EL (cell line): Measurements from ENCODE around the gene TOX2.

Source experiments
- DNase-seq: peaks from one replicate; pipeline ENCODE4 v3.0.0-alpha.2; 2016

Gene TOX2

DNA sequence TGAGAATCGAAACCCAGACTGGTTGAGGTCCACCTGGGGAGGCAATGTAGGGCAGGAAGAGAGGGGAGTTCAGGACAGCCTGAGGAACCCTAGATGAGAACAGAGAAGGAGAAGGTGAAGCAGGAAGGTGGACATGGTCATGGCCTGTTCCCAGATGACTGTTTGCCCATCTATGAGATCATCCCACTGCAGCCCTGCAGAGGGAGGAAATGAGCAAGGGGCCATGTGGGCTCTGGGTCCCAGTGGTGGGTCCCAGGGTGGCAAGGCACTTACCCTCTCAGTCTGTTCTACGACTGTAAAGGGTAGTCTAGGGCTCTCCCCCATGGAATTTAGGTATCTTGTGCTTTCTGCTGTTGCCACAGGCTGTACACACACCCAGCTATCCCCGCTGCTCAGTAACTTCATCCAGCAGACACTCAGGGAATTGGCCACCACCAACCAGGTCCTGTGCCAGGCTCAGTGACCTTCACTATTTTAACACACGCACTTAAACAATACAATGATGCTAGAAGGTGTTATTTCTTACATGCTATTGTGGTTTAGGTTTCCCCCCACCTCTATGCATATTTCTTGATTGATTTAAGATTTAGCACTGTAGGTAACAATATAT, 89.8 kb downstream of the TOX2 start:
- DNase-seq: no peak

DNA sequence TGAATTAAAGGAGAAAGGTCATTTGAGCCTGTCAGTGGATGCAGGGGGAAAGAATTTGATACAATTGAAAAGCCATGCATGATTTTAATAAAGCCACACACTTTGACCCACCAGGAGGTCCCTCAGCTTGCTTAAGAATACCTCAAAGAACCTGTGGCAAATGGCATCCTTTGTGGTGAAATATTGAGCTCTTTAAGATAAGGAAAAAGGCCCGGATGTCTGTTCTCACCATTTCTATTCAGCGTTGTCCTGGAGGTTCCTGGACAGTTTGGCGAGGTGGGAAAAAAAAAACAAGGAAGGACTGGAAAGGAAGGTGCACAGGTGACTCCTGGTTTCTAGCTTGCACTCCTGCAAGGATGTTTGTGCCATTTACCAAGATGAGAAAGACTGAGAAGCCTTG, 91.0 kb downstream of the TOX2 start:
- DNase-seq: no peak

DNA sequence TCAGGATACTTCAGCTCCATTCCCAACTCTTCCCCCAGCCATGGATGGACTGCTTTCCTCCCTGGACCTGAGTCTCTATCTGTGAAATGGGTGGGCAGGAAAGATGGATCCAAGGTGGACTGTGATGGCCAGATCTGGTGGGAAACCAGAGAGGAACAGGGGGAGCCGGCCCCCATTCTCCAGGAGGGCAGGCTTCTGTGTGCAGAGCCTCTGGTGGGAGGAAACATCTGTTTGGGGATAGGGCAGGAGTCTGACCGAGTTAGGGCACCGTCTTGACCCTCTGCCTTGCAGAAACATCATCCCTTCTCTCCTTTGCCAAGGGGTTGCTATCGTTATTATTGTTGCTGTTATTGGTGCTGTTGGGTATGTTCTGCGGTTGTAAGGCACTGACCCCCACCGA, 91.5 kb downstream of the TOX2 start:
- no peak for DNase-seq

DNA sequence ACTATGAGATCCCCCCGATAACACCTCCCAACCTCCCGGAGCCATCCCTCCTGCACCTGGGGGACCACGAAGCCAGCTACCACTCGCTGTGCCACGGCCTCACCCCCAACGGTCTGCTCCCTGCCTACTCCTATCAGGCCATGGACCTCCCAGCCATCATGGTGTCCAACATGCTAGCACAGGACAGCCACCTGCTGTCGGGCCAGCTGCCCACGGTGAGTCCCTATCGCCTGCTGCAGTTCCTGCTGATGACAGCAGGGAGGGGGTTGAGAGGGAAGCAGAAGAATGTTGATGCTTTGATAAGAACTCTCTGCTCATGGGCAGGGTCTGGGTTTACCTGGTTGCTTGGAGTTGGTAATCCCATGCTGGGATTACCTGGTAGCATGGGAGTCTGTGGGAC, 91.9 kb downstream of the TOX2 start:
- no peak for DNase-seq

DNA sequence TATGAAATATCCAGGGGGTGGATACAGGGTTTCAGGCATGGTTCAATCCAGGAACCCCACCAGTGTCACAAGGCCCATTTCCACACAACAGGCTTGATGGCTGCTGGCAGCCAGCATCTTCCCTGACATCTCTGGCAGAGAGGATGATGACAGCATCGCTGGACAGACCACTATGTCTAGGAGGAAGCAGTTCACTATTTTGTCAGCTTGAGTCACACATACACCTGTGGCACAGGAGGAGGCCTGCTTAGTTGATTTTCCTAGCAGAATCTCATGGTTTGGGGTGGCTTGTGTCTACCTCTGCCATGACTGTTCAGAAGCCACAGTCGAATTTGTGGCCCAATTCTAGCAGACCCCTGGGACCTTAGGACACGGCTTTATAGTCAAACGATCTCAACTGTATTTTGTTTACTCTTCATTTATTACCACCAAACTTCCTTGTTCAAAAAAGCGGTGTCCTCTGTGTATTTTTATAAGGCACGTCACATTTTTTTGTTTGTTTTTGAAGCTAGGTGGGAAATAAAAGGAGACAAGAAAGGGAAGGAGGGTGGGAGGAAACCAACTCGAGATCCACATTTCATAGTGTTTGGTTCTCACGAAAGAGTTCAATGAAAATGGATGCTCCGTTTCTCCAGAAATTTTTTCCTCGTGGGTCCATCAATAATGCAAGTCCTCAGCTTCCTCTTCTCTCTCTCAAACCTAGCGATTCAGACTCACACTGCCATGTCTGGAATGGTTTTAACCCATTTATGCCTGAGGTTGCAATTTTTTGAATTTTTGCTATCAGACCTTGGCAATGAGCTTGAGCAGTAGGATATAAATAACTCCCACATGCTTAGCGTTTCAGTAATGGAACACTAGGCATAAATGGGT, 94.4 kb downstream of the TOX2 start:
- DNase-seq: no peak

DNA sequence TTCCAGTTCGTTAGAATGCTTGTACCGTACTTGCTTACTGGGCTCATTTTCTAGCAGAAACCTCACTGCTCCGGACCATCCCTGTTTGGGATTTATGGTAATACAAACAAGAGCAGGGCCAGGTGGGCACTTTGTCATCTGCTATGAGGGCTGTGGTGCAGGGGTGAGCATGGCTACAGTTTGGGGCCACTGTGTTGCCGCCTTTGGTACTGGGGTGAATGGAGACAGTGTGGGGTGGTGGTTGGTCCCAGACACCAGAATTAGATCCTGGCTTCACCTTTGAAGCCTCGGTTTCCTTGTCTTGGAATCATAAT, 95.0 kb downstream of the TOX2 start:
- no peak for DNase-seq

DNA sequence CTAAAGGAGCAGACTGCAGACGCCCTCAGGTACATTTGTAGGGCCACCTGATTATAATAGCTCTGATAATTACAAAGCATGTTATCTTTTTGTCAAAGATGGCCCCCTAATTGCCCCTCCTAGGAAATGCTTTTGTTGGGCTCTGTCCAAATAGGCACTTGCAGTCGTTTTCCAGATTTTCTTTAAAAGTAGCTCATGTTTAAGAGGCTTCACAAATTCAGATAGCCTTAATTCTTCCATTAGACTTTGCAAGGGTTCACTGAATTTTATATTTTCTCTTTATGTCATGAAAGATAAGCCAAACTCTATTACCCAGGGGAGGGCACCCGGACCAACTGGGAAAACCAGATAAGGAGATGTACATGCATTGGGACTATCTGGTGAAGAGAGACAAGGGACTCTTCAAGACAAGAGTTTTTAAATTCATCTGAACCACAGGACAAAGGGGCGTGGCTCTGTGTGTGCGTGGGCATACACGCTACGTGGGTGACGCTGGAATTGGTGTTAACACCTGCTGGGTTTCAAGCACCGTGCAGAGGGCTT, 95.6 kb downstream of the TOX2 start:
- DNase-seq: no peak

- DNase-seq: no peak
Measured at GRCh38 chr20:44011251-44011940, 96.7 kb downstream of the TOX2 start.

- no peak for DNase-seq
Measured at GRCh38 chr20:44012466-44013226, 98.0 kb downstream of the TOX2 start.

DNA sequence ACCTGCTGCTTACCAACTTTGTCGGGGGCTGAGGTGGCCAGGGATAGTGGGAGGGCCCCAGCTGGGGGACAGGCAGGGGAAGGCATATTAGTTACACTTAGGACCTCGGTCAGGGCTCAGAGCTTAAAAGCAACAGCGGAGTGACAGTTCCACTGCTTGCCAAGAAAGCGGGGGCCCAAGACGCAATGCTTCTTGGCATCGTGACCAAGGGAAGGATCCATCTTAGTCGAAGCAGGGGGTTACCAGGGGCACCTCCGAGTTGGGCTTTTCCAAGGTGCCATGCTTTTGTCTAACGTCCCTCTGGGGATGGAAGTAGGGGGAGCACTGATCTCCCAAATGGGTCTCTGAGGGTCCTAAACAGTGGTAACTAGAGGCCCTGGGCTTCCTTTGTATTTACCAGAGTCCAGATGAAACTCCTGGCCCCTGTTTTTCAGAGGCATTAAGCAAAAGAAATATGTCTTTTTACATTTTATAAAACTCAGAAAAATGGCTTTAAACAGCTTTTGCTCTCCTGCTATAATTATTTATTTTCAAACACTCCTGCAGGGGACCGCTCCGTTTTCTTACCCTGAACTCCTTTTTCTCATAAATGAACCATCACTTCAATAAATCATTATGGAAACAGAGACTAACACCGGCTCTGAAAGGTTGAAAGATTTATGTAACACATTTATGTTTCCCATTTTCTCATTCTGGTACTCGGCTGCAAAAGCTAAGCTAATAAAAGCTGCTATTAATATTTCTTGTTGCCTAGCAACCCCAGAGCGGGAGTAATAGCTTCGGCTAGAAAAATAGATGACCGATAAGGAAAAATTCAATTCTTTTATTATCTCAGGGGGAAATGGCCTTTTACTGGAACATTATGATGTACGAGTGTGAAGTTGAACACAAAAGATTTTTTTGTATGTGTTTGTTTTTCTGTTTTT, 100.4 kb downstream of the TOX2 start:
- DNase-seq: no peak

- no peak for DNase-seq
Measured at GRCh38 chr20:44015733-44016103, 101.1 kb downstream of the TOX2 start.

- DNase-seq: no peak
Measured at GRCh38 chr20:44016525-44016924, 101.9 kb downstream of the TOX2 start.

- no peak for DNase-seq
Measured at GRCh38 chr20:44017211-44017610, 102.6 kb downstream of the TOX2 start.

DNA sequence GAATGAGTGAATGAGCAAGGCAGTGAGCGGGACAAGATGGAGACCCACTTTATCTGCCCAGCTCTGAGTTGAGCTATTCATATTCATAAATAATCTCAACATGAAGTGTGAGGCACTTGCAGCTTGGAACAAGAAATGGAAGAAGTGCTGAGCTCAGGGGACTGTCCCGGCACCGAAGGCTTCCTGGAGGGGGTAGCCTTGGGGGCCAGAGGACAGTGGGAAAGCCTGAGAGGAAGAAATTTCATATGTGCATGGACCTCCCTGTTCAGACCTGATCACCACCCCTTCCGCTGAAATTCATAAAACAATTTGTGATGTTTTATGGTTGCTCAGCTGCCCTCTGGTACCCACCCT, 103.2 kb downstream of the TOX2 start:
- peak; percentile 5 for DNase-seq

DNA sequence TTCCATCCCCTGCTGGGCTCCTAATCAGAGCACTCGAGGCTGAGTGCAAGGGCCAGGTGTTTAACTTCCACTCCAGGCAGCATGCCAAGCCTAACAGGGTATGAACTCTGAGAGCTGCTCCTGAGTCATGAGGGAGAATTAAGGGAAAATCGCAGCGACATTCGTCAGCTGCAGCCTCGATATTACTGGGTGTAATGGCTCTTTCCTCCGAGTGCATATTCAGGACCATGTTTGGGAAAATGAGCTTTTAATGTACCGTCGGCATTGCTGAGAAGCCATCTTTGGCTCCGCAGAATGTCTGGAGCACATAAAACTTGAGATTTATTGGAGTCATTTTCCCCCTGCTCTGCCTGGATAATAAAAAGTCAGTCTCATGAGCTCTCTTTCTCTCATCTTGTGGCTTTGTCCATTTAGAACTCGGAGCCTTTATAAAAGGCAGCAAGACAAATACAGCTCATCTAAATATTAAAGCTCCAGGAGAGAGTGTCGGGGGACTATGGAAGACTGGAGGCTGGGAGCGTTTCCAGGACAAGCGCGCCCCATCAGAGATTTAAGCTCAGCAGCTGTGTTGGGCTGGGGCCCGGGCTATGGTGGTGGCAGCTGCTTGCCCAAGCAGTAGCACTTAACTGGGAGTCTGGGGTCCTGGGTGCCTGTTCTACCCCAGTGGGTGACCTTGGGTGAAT, 103.7 kb downstream of the TOX2 start:
- DNase-seq: peak; percentile 87

- DNase-seq: no peak
Measured at GRCh38 chr20:44018942-44019637, 104.4 kb downstream of the TOX2 start.

GRCh38 chr20:44019638-44020335, 105.1 kb downstream of the TOX2 start:
- DNase-seq: peak; percentile 21

DNA sequence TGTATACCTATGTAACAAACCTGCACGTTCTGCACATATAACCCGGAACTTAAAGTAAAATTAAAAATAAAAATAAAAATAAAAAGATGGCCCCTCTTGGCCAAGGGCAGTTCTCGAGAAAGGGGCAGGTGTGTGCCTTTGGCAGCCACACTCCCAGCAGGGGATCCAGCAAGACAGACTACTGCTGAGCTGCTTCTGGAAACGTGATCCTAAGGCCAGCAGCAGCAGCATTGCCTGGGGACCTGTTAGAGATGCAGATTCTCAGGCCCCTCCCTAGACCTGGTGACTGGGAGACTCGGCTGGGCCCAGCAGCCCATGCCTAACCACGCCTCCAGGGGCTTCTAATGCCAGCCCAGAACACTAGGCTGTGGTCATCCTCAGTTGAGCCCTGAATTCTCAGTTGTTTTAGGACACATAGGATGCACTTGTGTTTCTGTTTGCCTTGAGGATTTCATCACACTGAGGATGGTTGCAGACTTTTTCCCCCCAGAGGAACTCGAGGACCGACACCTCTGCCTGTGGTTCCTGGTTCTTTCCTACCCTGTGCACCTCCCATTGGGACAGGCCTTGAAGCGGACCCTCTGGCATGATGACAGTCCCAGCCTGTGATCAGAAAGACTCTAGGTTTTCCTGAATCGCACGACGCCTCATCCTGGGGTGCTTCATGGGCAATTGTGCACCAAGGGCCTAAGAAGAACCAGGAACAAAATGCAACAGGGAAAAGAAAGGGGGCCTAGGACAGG, 105.9 kb downstream of the TOX2 start:
- DNase-seq: no peak

DNA sequence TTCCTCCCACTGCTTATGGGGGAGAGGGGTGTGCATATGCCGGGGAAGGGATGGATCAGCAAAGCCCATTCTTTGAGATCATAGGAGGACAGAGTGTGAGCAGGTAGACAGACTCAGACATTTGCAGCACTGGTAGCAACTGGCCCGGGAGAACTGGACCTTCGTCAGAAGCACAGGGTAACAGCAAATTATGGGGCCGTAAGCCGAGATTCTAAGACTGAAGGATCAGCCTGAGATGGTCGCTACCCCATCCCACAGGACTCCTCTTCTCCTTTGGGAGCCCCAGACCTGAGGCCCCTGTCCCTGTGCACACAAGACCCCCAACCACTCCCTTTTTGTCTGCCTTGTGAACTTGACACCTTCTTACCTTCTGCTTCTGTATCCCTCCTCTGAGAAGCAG, 106.5 kb downstream of the TOX2 start:
- DNase-seq: no peak

DNA sequence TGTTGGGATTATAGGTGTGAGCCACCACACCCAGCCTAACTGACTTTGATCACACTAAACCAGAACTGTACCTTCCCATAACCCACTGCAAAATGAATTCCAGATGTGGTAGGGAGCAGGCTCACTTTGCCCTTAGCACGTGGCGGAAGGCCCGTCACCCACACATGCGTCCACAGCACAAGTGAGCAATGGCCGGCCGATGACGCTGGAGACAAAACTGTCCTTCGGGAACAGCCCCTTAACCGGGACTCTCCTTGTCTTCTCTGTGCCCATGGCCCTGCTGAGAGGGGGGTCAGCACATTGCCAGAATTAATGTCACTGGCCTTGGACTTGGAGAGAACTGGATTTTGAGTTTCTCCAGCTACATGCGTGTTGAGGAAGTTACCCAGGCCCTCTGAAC, 107.2 kb downstream of the TOX2 start:
- no peak for DNase-seq
